Endothelial cell of umbilical vein (primary cell): Measurements from ENCODE around the gene PTCH2. TPM values are rescaled to one million over a fixed set of nuclear protein-coding genes. Genes with fewer than 3 reads are reported as not detected.

Source experiments
- BruUV-seq: library from RNA; stranded (reverse); fragments of 400-500 nt; replicated peaks from 2 replicates; lab custom pipeline; 2021; lab: Mats Ljungman, UMichigan
- CTCF ChIA-PET: fragments of 300-600, 350-600 bp; sonication (Branson Sonifier 250); formaldehyde crosslinking; loops from one replicate; lab custom pipeline; 2021; ENCODE audit warnings: antibody characterized with exemption, inconsistent platforms; lab: Charles Lee
- POLR2A ChIA-PET: fragments of 300-600, 350-600 bp; sonication (Branson Sonifier 250); formaldehyde crosslinking; loops from one replicate; lab custom pipeline; 2021; ENCODE audit warnings: antibody characterized with exemption, inconsistent platforms; lab: Charles Lee
- DNase-seq: peaks from one replicate; pipeline ENCODE4 v3.0.0-alpha.2; 2011; ENCODE audit warnings: low read depth, low spot score
- FAIRE-seq: peaks from 2 replicates; lab custom pipeline; 2011; peaks lifted over from hg19 to GRCh38; lab: Jason Lieb, UNC
- H2AFZ ChIP-seq: 2 replicates; pipeline ENCODE4 v1.6.0; 2012; ENCODE audit warnings: low read depth, low read length, control low read depth, inconsistent platforms
- H3K27ac ChIP-seq: 2 replicates; pipeline ENCODE4 v1.5.1; 2011; ENCODE audit warnings: low read depth, mild to moderate bottlenecking, control low read depth, low read length, moderate library complexity; ENCODE audit not compliant: insufficient read depth
- H3K27me3 ChIP-seq, 2 experiments: 2 replicates each; pipeline versions ENCODE4 v1.6.0 to v1.6.1; 2011; ENCODE audit warnings: low read length in 2 of 2, mixed read lengths in 1 of 2; ENCODE audit not compliant: control insufficient read depth in 2 of 2, insufficient read depth in 2 of 2
- H3K36me3 ChIP-seq, 2 experiments: 2 replicates in 1 of 2; 3 replicates in 1 of 2; pipeline ENCODE4 v1.5.1; 2011; ENCODE audit warnings: low read length in 2 of 2, mild to moderate bottlenecking in 1 of 2, moderate library complexity in 1 of 2; ENCODE audit not compliant: control insufficient read depth in 2 of 2, insufficient read depth in 2 of 2; ENCODE audit errors: extremely low read depth in 1 of 2
- H3K4me1 ChIP-seq: 3 replicates; pipeline ENCODE4 v1.5.1; 2011; ENCODE audit warnings: mild to moderate bottlenecking, low read length; ENCODE audit not compliant: control insufficient read depth, insufficient read depth; ENCODE audit errors: extremely low read depth
- H3K4me2 ChIP-seq: 2 replicates; pipeline ENCODE4 v1.6.1; 2011; ENCODE audit warnings: low read length, control low read depth, mixed read lengths; ENCODE audit not compliant: insufficient read depth
- H3K4me3 ChIP-seq, 3 experiments: fragments of 200-600 bp in 1 of 3; sonication (generic), shearing (Covaris generic) in 1 of 3; replicated peaks in 1 of 3; 2 replicates each; pipeline ENCODE4 v1.5.1; 2011 to 2016; ENCODE audit warnings: control low read depth in 3 of 3, low read length in 3 of 3, mild to moderate bottlenecking in 2 of 3, inconsistent platforms in 1 of 3, low read depth in 1 of 3, moderate library complexity in 1 of 3; ENCODE audit not compliant: insufficient read depth in 1 of 3
- H3K79me2 ChIP-seq: 2 replicates; pipeline ENCODE4 v1.6.0; 2012; ENCODE audit warnings: low read length, inconsistent platforms; ENCODE audit not compliant: control insufficient read depth, insufficient read depth
- H3K9ac ChIP-seq: replicated peaks from 2 replicates; pipeline ENCODE3; 2011; ENCODE audit warnings: low read length, control low read depth; ENCODE audit not compliant: insufficient read depth; ENCODE audit errors: extremely low read depth
- H3K9me1 ChIP-seq: replicated peaks from 3 replicates; pipeline ENCODE4 v1.6.0; 2011; ENCODE audit warnings: mild to moderate bottlenecking, low read length; ENCODE audit not compliant: control insufficient read depth, insufficient read depth; ENCODE audit errors: extremely low read depth
- H3K9me3 ChIP-seq: replicated peaks from 2 replicates; pipeline ENCODE4 v1.5.1; 2012; ENCODE audit warnings: low read length, inconsistent platforms; ENCODE audit not compliant: control insufficient read depth, insufficient read depth
- H4K20me1 ChIP-seq: replicated peaks from 2 replicates; pipeline ENCODE3; 2011; ENCODE audit warnings: mild to moderate bottlenecking, low read length; ENCODE audit not compliant: control insufficient read depth, insufficient read depth; ENCODE audit errors: extremely low read depth
- EZH2 ChIP-seq: IDR thresholded peaks from 2 replicates; pipeline ENCODE4 v1.6.1; 2012; ENCODE audit warnings: borderline replicate concordance, low read depth, mild to moderate bottlenecking, moderate library complexity, low read length, inconsistent platforms; ENCODE audit not compliant: severe bottlenecking
- FOS ChIP-seq: IDR thresholded peaks from 2 replicates; pipeline ENCODE4 v1.6.1; 2011; ENCODE audit warnings: mild to moderate bottlenecking, low read length, moderate library complexity, borderline replicate concordance; ENCODE audit not compliant: insufficient read depth
- GATA2 ChIP-seq: IDR thresholded peaks from 2 replicates; pipeline ENCODE4 v1.7.0; 2011; ENCODE audit warnings: low read depth, mild to moderate bottlenecking, moderate library complexity, mixed read lengths, low read length; ENCODE audit not compliant: insufficient read length, insufficient read depth
- JUN ChIP-seq: IDR thresholded peaks from 2 replicates; pipeline ENCODE4 v1.6.1; 2011; ENCODE audit warnings: borderline replicate concordance, low read depth; ENCODE audit not compliant: insufficient read length, insufficient read depth
- MYC ChIP-seq: IDR thresholded peaks from one replicate; pipeline ENCODE4 v1.6.1; 2011; ENCODE audit warnings: mild to moderate bottlenecking, low read depth, low read length
- POLR2A ChIP-seq: IDR thresholded peaks from 2 replicates; pipeline ENCODE4 v1.6.1; 2012; ENCODE audit warnings: low read depth, mild to moderate bottlenecking, control low read depth, low read length
- POLR2AphosphoS5 ChIP-seq: IDR thresholded peaks from 2 replicates; pipeline ENCODE4 v1.6.1; 2012; ENCODE audit warnings: low read depth, mild to moderate bottlenecking, control low read depth, low read length, moderate library complexity; ENCODE audit not compliant: insufficient read depth
- dilution Hi-C: fragments of 300-500 bp; cut with MboI; formaldehyde crosslinking; loops from one replicate; pipeline ENCODE4 v1.15.0; 2019; ENCODE audit warnings: low sequenced_read_pairs; ENCODE audit not compliant: extremely low pct_ligation_motif_present
- intact Hi-C: fragments of 100-400 bp; cut with micrococcal nuclease; formaldehyde crosslinking; loops from one replicate; pipeline ENCODE4 v1.10.0; 2022
- polyA plus RNA-seq, 4 experiments: library from polyadenylated mRNA; depleted of rRNA in 3 of 4; stranded (reverse) in 3 of 4; unstranded in 1 of 4; fragments of >200 nt; gene quantifications; 2 replicates each; pipeline versions ENCODE4 v1.2.1 to v1.2.3, GENCODE V29; 2011 to 2012; ENCODE audit warnings: missing spikeins in 1 of 4
- total RNA-seq: library from RNA; stranded (reverse); gene quantifications from 2 replicates; pipeline ENCODE4 v1.2.3, GENCODE V29; 2021
- TF ChIP-seq, protein P1 (sequence below), 2 donors: IDR thresholded peaks; 1 replicate in 1 of 2; 2 replicates in 1 of 2; pipeline ENCODE4 v1.5.1; 2011; ENCODE audit warnings: low read length in 2 of 2, mild to moderate bottlenecking in 2 of 2, moderate library complexity in 2 of 2, control low read depth in 1 of 2, inconsistent platforms in 1 of 2, low read depth in 1 of 2; ENCODE audit not compliant: insufficient read depth in 1 of 2; ENCODE audit errors: extremely low read depth in 1 of 2
- TF ChIP-seq, protein P2 (sequence below): IDR thresholded peaks from 2 replicates; pipeline ENCODE4 v1.6.1; 2011; ENCODE audit not compliant: insufficient read depth, insufficient read length

Gene PTCH2
- total and polyA plus RNA-seq, 2 donors (not counting 3 experiments of a cell fraction or from before 2014, with no cell fraction given), result 1.8 TPM

DNA sequence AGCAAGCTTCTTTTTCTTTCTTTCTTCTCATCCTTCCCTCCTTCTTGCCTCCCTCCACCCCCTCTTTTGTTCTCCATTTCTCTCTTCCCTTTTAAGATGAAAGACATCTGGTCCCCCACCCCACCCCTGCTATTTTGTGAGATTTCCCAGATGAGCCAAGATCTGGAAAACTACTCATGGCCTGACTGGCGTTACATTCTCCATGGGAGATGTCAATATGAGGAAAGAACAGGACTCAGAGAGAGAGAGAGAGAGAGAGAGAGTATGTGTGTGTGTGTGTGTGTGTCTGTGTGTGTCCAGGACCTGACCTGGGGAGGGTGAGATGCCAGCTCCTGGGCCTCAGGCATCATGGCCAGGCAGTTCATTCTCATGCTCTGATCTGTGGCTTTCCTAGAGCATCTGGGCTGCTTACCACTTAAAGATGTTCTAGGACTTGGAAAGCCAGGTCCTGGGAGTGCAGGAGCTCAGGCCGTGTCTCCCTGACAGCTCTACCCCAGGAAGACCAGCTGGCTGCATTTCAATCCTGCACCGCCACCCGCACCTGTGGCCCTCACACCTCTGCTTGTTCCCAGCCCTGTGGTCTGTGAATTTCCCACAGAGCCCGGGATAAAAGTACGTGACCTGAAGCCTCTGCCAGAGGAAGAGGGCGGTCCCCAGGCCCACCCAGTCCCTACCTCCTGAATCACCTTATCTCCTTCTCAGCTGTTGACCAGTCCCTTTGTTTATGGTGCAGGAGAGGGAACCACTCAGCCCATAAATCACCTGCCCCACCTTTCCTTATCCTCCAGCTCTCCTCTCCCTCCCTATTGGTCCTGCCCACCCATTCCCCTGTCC is 51.9 kb downstream of the PTCH2 start:
- ChIA-PET CTCF (interaction anchor here (0.6 to 4.2 kb wide), 9 partner anchors 9 to 549 kb away, joined by 3 to 27 read pairs (median 3); partner anchors contain the start of genes HECTD3, MUTYH, PLK3 and RNU5D-1), POLR2A (interaction anchor here (0.6 to 1.9 kb wide), 4 partner anchors 9 to 702 kb away, joined by 4 to 6 read pairs (median 4); partner anchors contain the start of genes PLK3 and RPS8)
- Histone ChIP-seq H3K27me3 (no peaks in the 10 kb centered on the region), H3K9me3 (no peaks in the 10 kb centered on the region), H4K20me1 (no peaks in the 10 kb centered on the region), H3K36me3 (no peaks in the 10 kb centered on the region), H3K4me1 (peaks cover 4% of the 10 kb centered on the region), H2AFZ (no peak overlapping the region), H3K4me2 (no peak overlapping the region), H3K27ac (no peak overlapping the region), H3K79me2 (no peaks in the 10 kb centered on the region), H3K9me1 (no peaks in the 10 kb centered on the region), H3K4me3 (no peak overlapping the region), H3K9ac (no peak overlapping the region)
- DNase-seq (no peak), FAIRE-seq (no peak)
- dilution Hi-C loops, result no loop called here
- TF ChIP-seq EZH2, result no peak
- TF ChIP-seq, protein P1, sequence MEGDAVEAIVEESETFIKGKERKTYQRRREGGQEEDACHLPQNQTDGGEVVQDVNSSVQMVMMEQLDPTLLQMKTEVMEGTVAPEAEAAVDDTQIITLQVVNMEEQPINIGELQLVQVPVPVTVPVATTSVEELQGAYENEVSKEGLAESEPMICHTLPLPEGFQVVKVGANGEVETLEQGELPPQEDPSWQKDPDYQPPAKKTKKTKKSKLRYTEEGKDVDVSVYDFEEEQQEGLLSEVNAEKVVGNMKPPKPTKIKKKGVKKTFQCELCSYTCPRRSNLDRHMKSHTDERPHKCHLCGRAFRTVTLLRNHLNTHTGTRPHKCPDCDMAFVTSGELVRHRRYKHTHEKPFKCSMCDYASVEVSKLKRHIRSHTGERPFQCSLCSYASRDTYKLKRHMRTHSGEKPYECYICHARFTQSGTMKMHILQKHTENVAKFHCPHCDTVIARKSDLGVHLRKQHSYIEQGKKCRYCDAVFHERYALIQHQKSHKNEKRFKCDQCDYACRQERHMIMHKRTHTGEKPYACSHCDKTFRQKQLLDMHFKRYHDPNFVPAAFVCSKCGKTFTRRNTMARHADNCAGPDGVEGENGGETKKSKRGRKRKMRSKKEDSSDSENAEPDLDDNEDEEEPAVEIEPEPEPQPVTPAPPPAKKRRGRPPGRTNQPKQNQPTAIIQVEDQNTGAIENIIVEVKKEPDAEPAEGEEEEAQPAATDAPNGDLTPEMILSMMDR (IDR thresholded peaks at IDR 0.05; ENCODE audit: extremely low read depth in 1 of 2, insufficient read depth in 1 of 2, low read depth in 1 of 2, low read length in 2 of 2), result no peak
- no peak for TF ChIP-seq FOS
- no peak for TF ChIP-seq GATA2
- no peak for TF ChIP-seq JUN
- TF ChIP-seq MYC, result no peak
- no peak for TF ChIP-seq POLR2A
- TF ChIP-seq, protein P2, sequence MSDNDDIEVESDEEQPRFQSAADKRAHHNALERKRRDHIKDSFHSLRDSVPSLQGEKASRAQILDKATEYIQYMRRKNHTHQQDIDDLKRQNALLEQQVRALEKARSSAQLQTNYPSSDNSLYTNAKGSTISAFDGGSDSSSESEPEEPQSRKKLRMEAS, result no peak
- TF ChIP-seq POLR2AphosphoS5, result no peak
- no TSS peak for BruUV-seq
- intact Hi-C loops, result no loop called here
